Loucy (cell line): Measurements from ENCODE around the gene SSBP4.
"Not testable (repeated sequence)": the region's sequence is repeated elsewhere in the genome, so short reads cannot be mapped to it uniquely, and the experiment has no call there.

Experiments
- H2AFZ ChIP-seq: fragments of 200-600 bp; sonication (generic); 2 replicates; pipeline ENCODE4 v1.6.0; 2016; ENCODE audit warnings: antibody characterized with exemption, mild to moderate bottlenecking, low read length, moderate library complexity
- H3F3A ChIP-seq: fragments of 200-600 bp; 2 replicates; pipeline ENCODE4 v1.6.0; 2016; ENCODE audit warnings: antibody characterized with exemption, low read depth, mild to moderate bottlenecking
- H3K27me3 ChIP-seq: fragments of 200-600 bp; sonication (generic); 2 replicates; pipeline ENCODE4 v1.6.1; 2014; ENCODE audit warnings: low read length, mild to moderate bottlenecking; ENCODE audit not compliant: insufficient read depth, poor library complexity, severe bottlenecking
- H3K36me3 ChIP-seq: fragments of 200-600 bp; sonication (generic); 2 replicates; pipeline ENCODE4 v1.6.1; 2016; ENCODE audit warnings: low read length; ENCODE audit not compliant: insufficient read depth
- H3K4me1 ChIP-seq: fragments of 200-600 bp; sonication (generic); 2 replicates; pipeline ENCODE4 v1.5.1; 2014; ENCODE audit warnings: low read length, mild to moderate bottlenecking; ENCODE audit not compliant: insufficient read depth, poor library complexity, severe bottlenecking
- H3K4me2 ChIP-seq: fragments of 200-600 bp; sonication (generic); 2 replicates; pipeline ENCODE4 v1.6.0; 2014; ENCODE audit warnings: antibody characterized with exemption, low read length, low read depth, mild to moderate bottlenecking; ENCODE audit not compliant: poor library complexity, severe bottlenecking
- H3K4me3 ChIP-seq: fragments of 200-600 bp; sonication (generic); 2 replicates; pipeline ENCODE4 v1.5.1; 2014; ENCODE audit warnings: low read length, mild to moderate bottlenecking, mixed read lengths; ENCODE audit not compliant: poor library complexity, severe bottlenecking
- H3K79me2 ChIP-seq: fragments of 200-600 bp; sonication (generic); 2 replicates; pipeline ENCODE4 v1.6.1; 2014; ENCODE audit warnings: low read length; ENCODE audit not compliant: insufficient read depth
- H3K9ac ChIP-seq: fragments of 200-600 bp; sonication (generic); 2 replicates; pipeline ENCODE4 v1.6.0; 2014; ENCODE audit warnings: mild to moderate bottlenecking, low read depth, low read length, moderate library complexity; ENCODE audit not compliant: poor library complexity, severe bottlenecking
- H3K9me2 ChIP-seq: fragments of 200-600 bp; sonication (generic); replicated peaks from 2 replicates; pipeline ENCODE4 v1.6.1; 2016; ENCODE audit warnings: low read depth, low read length, mixed read lengths
- H3K9me3 ChIP-seq: fragments of 200-600 bp; sonication (generic); 2 replicates; pipeline ENCODE4 v1.6.1; 2014; ENCODE audit warnings: mild to moderate bottlenecking, antibody characterized with exemption, low read length, low read depth; ENCODE audit not compliant: insufficient read depth
- H4K20me1 ChIP-seq: fragments of 200-600 bp; sonication (generic); 2 replicates; pipeline ENCODE4 v1.6.0; 2014; ENCODE audit warnings: antibody characterized with exemption, low read length, mild to moderate bottlenecking; ENCODE audit not compliant: insufficient read depth, poor library complexity, severe bottlenecking
- CTCF ChIP-seq: fragments of 200-600 bp; sonication (generic); conservative IDR thresholded peaks from 2 replicates; pipeline ENCODE4 v1.5.1; 2014; ENCODE audit warnings: mild to moderate bottlenecking, antibody characterized with exemption, low read length
- EZH2phosphoT487 ChIP-seq: fragments of 200-600 bp; IDR thresholded peaks from 2 replicates; pipeline ENCODE4 v1.6.1; 2018; ENCODE audit warnings: antibody characterized with exemption, mild to moderate bottlenecking, moderate library complexity, borderline replicate concordance

The SSBP4 gene

DNA sequence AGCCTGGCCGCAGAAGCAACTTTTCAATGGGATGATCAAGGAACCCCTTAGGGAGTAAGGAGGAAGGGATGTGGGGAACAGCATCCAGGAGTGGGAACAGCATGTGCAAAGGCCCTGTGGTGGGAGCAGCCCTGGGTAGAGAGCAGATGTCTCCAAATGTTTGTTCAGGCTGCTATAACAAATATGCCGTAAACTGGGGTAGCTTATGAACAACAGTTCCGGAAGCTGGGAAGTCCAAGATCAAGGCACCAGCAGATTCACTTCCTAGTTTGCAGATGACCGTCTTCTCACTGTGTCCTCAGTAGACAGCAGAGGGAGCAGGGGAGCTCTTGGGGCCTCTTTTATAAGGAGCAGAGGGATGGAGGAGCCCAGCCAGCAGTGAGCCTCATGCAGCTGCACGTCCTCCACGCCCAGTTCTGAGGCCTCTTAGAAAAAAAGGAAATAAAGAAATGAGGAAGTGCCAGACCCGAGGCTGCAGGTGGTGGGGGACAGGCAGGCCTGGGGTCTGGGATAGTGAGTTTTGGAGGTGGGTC is 17.6 kb upstream of the SSBP4 start:
- Histone ChIP-seq H3K4me1 (peaks cover 7% of the 10 kb centered on the region), H3K9me3 (no peaks in the 10 kb centered on the region), H3F3A (no peaks in the 10 kb centered on the region), H3K9ac (peak overlapping the region; percentile 51), H3K4me3 (no peak overlapping the region), H3K9me2 (no peaks in the 10 kb centered on the region), H3K4me2 (peak overlapping the region; percentile 51), H3K36me3 (no peaks in the 10 kb centered on the region), H3K27me3 (no peaks in the 10 kb centered on the region), H3K79me2 (no peaks in the 10 kb centered on the region), H2AFZ (peak overlapping the region; percentile 37; the same call in 1 of the 2 replicates), H4K20me1 (no peaks in the 10 kb centered on the region)
- TF ChIP-seq EZH2phosphoT487: no peak
- peak; percentile 46 for TF ChIP-seq CTCF

DNA sequence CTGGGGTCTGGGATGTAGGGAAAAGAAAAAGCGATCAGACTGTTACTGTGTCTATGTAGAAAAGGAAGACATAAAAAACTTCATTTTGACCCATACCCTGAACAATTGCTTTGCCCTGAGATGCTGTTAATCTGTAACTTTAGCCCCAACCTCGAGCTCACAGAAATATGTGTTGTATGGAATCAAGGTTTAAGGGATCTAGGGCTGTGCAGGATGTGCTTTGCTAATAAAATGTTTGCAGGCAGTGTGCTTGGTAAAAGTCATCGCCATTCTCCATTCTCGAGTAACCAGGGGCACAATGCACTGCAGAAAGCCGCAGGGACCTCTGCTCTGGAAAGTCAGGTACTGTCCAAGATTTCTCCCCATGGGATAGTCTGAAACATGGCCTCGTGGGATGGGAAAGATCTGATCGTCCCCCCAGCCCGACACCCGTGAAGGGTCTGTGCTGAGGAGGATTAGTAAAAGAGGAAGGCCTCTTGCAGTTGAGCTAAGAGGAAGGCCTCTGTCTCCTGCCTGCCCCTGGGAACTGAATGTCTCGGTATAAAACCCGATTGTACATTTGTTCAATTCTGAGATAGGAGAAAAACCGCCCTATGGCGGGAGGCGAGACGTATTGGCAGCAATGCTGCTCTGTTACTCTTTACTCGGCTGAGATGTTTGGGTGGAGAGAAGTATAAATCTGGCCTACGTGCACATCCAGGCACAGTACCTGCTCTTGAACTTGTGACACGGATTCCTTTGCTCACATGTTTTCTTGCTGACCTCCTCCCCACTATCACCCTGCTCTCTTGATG is 16.5 kb upstream of the SSBP4 start:
- H3K4me1 ChIP-seq, H3F3A ChIP-seq, H2AFZ ChIP-seq, H3K36me3 ChIP-seq, H4K20me1 ChIP-seq, H3K9me3 ChIP-seq, H3K9me2 ChIP-seq, H3K27me3 ChIP-seq, H3K79me2 ChIP-seq, H3K4me3 ChIP-seq: not testable (repeated sequence)
- Histone ChIP-seq H3K9ac (peak overlapping the region; percentile 51), H3K4me2 (peak overlapping the region; percentile 51)

DNA sequence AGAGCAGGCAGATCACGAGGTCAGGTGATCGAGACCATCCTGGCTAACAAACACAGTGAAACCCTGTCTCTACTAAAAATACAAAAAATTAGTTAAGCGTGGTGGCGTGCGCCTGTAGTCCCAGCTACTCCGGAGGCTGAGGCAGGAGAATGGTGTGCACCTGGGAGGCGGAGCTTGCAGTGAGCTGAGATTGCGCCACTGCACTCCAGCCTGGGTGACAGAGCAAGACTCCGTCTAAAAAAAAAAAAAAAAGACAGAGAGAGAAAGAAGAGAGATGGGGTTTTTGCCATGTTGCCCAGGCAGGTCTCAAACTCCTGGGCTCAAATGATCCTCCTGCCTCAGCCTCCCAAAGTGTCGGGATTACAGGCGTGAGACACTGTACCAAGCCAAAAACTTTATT is 13.4 kb upstream of the SSBP4 start:
- H3F3A ChIP-seq, H3K9ac ChIP-seq, H2AFZ ChIP-seq, H4K20me1 ChIP-seq, H3K79me2 ChIP-seq, H3K4me3 ChIP-seq, H3K9me2 ChIP-seq, H3K36me3 ChIP-seq, H3K27me3 ChIP-seq, H3K4me2 ChIP-seq, H3K9me3 ChIP-seq: not testable (repeated sequence)
- peaks cover 11% of the 10 kb centered on the region for H3K4me1 ChIP-seq

DNA sequence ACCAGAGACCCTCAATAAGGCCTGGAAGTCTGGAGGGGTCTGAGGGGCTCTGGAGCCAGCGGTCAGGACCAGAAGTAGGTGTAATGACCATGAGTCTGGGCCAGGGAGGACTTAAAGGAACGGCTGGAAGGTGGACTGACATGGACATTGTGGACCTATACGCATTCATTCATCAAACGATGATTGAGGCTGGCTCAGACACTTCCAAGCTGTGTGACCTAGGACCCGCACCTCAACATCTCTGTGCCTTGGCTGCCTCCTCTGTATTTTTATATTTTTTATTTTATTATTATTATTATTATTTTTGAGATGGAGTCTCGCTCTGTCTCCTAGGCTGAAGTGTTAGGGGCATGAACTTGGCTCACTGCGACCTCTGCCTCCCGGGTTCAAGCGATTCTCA is 12.4 kb upstream of the SSBP4 start:
- peaks cover 10% of the 10 kb centered on the region for H3K4me1 ChIP-seq
- H3K36me3 ChIP-seq: no peaks in the 10 kb centered on the region
- TF ChIP-seq EZH2phosphoT487: no peak
- no peak for TF ChIP-seq CTCF
- no peaks in the 10 kb centered on the region for H3K79me2 ChIP-seq
- H2AFZ ChIP-seq: no peak overlapping the region
- no peaks in the 10 kb centered on the region for H3K9me3 ChIP-seq
- H4K20me1 ChIP-seq: no peaks in the 10 kb centered on the region
- H3K9ac ChIP-seq: no peak overlapping the region
- no peak overlapping the region for H3K4me3 ChIP-seq
- H3K4me2 ChIP-seq: no peak overlapping the region
- H3F3A ChIP-seq: no peaks in the 10 kb centered on the region
- H3K9me2 ChIP-seq: no peaks in the 10 kb centered on the region
- no peaks in the 10 kb centered on the region for H3K27me3 ChIP-seq
